ENCODE measurements around the gene TMEM132C. TPM values are rescaled to one million over a fixed set of nuclear protein-coding genes. Genes with fewer than 3 reads are reported as not detected.

The TMEM132C gene
- total and polyA plus RNA-seq, 2 of the 8 experiments (the other 6 are each of a cell fraction or from before 2014, with no cell fraction given): 0.23 to 0.76 TPM

DNA sequence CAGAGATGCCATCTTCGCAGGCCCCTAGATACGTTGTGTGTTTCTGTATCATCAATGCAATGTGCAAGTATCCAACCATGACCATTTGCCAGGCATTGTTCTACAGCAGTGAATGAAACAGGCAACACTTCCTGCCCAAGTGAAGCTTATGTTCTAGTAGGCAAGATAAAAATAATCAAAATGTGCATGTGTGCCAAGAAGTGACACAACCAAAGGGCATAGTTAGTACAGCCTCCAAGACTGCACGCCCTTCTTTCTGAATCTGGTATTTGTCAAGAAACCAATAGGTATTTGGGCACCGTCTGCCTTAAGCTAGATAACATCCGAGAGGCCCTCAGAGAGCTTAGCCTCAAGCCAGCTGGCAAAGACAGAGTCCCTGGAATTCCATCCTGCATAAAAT, 152.0 kb downstream of the TMEM132C start (continued):
- no peak for TF ChIP-seq JUND (IDR thresholded peaks at IDR 0.05; ENCODE audit: low read length)
- TF ChIP-seq SRF (IDR thresholded peaks at IDR 0.05; ENCODE audit: low read depth, low read length): no peak
- no peak for TF ChIP-seq GTF2F1 (IDR thresholded peaks at IDR 0.05; ENCODE audit: borderline replicate concordance, low read depth, low read length)
- no peak for TF ChIP-seq SP4 (IDR thresholded peaks at IDR 0.05; ENCODE audit: low read length)
- no peak for TF ChIP-seq TBP (IDR thresholded peaks at IDR 0.05; ENCODE audit: low read depth, low read length)
